Caco-2 (cell line): ENCODE data around the gene SLC35F1. TPM values are rescaled to one million over a fixed set of nuclear protein-coding genes. Genes with fewer than 3 reads are reported as not detected.

Source experiments
- BruUV-seq: library from RNA; stranded (reverse); fragments of 400-500 nt; replicated peaks from 2 replicates; lab custom pipeline; 2021; lab: Mats Ljungman, UMichigan
- CTCF ChIA-PET: fragments of 300-600 bp; sonication (Branson Sonifier 250); formaldehyde crosslinking; loops from one replicate; lab custom pipeline; 2022; ENCODE audit warnings: antibody characterized with exemption; lab: Charles Lee
- POLR2A ChIA-PET: fragments of 300-600 bp; sonication (Branson Sonifier 250); formaldehyde crosslinking; loops from one replicate; lab custom pipeline; 2022; ENCODE audit warnings: antibody characterized with exemption; lab: Charles Lee
- DNase-seq, 2 experiments: peaks; one replicate each; pipeline versions ENCODE4 v3.0.0 to v3.0.0-alpha.2; 2020 to 2022
- H3K27me3 ChIP-seq: replicated peaks from 2 replicates; pipeline ENCODE4 v1.6.0; 2011; ENCODE audit warnings: low read length; ENCODE audit not compliant: control insufficient read depth, insufficient read depth
- H3K36me3 ChIP-seq: 2 replicates; pipeline ENCODE4 v1.5.1; 2011; ENCODE audit warnings: low read length; ENCODE audit not compliant: control insufficient read depth, insufficient read depth
- H3K4me1 ChIP-seq: fragments of 250-450 bp; sonication (Bioruptor Pico); 2 replicates; pipeline ENCODE4 v1.5.1; 2020; ENCODE audit warnings: mild to moderate bottlenecking
- H3K4me3 ChIP-seq: 2 replicates; pipeline ENCODE4 v1.5.1; 2011; ENCODE audit warnings: low read depth, mild to moderate bottlenecking, control low read depth, low read length
- H3K9me3 ChIP-seq: fragments of 250-450 bp; sonication (Bioruptor Pico); 2 replicates; pipeline ENCODE4 v1.5.1; 2020; ENCODE audit warnings: mild to moderate bottlenecking, moderate library complexity
- H3K27ac Mint-ChIP-seq: one replicate; pipeline ENCODE4 v1.8.0; 2022; ENCODE audit warnings: mixed read lengths; ENCODE audit not compliant: unreplicated experiment
- H3K27me3 Mint-ChIP-seq: one replicate; pipeline ENCODE4 v1.8.0; 2022; ENCODE audit warnings: mixed read lengths; ENCODE audit not compliant: insufficient read depth, unreplicated experiment
- H3K36me3 Mint-ChIP-seq: one replicate; pipeline ENCODE4 v1.8.0; 2022; ENCODE audit warnings: mild to moderate bottlenecking, mixed read lengths; ENCODE audit not compliant: insufficient read depth, unreplicated experiment
- H3K4me1 Mint-ChIP-seq: one replicate; pipeline ENCODE4 v1.8.0; 2022; ENCODE audit warnings: low read depth, mixed read lengths; ENCODE audit not compliant: unreplicated experiment
- H3K4me3 Mint-ChIP-seq: one replicate; pipeline ENCODE4 v1.8.0; 2022; ENCODE audit warnings: mild to moderate bottlenecking, moderate library complexity, mixed read lengths; ENCODE audit not compliant: unreplicated experiment
- H3K9me3 Mint-ChIP-seq: one replicate; pipeline ENCODE4 v1.8.0; 2022; ENCODE audit warnings: mixed read lengths; ENCODE audit not compliant: unreplicated experiment
- CTCF ChIP-seq, 2 experiments: fragments of 200-600 bp in 1 of 2; IDR thresholded peaks; 1 replicate in 1 of 2; 2 replicates in 1 of 2; pipeline versions ENCODE4 v1.5.1 to v1.8.0; 2011 to 2022; ENCODE audit warnings: antibody characterized with exemption in 1 of 2, control low read depth in 1 of 2, inconsistent platforms in 1 of 2, low read depth in 1 of 2, low read length in 1 of 2, mild to moderate bottlenecking in 1 of 2, moderate library complexity in 1 of 2; ENCODE audit not compliant: insufficient read depth in 1 of 2, severe bottlenecking in 1 of 2, unreplicated experiment in 1 of 2
- intact Hi-C: fragments of 100-400 bp; cut with micrococcal nuclease; formaldehyde crosslinking; loops from one replicate; pipeline ENCODE4 v1.10.0; 2022; ENCODE audit not compliant: unreplicated experiment
- total RNA-seq: library from RNA; stranded (reverse); gene quantifications from 2 replicates; pipeline ENCODE4 v1.2.3, GENCODE V29; 2022

The SLC35F1 gene
- total RNA-seq, 1 experiment from 2014 or later, result not detected

GRCh38 chr6:118218156-118218555 lies 311.1 kb downstream of the SLC35F1 start:
- BruUV-seq, result no TSS peak
- Mint-ChIP-seq H3K36me3 (no peaks in the 10 kb centered on the region), H3K27me3 (peaks cover 2% of the 10 kb centered on the region), H3K27ac (no peak overlapping the region), H3K9me3 (no peaks in the 10 kb centered on the region), H3K4me1 (no peaks in the 10 kb centered on the region), H3K4me3 (no peak overlapping the region)
- DNase-seq, result no peak
- H3K36me3 ChIP-seq, result no peaks in the 10 kb centered on the region
- no peak overlapping the region for H3K4me3 ChIP-seq
- no peaks in the 10 kb centered on the region for H3K27me3 ChIP-seq
- H3K9me3 ChIP-seq, result no peaks in the 10 kb centered on the region
- no peaks in the 10 kb centered on the region for H3K4me1 ChIP-seq
- ChIA-PET POLR2A (no interaction called here), CTCF (no interaction called here)
- no peak for TF ChIP-seq CTCF (IDR thresholded peaks at IDR 0.05; ENCODE audit: insufficient read depth in 1 of 2, low read depth in 1 of 2, low read length in 1 of 2, severe bottlenecking in 1 of 2, unreplicated experiment in 1 of 2)
- intact Hi-C loops, result no loop called here

GRCh38 chr6:118220429-118221128 lies 313.5 kb downstream of the SLC35F1 start:
- H3K4me1 Mint-ChIP-seq, result no peaks in the 10 kb centered on the region

GRCh38 chr6:118223316-118223715 lies 316.3 kb downstream of the SLC35F1 start:
- Mint-ChIP-seq H3K9me3 (no peaks in the 10 kb centered on the region), H3K27ac (no peak overlapping the region), H3K4me1 (no peaks in the 10 kb centered on the region), H3K36me3 (no peaks in the 10 kb centered on the region), H3K27me3 (no peaks in the 10 kb centered on the region), H3K4me3 (no peak overlapping the region)
- Histone ChIP-seq H3K4me1 (no peaks in the 10 kb centered on the region), H3K36me3 (no peaks in the 10 kb centered on the region), H3K27me3 (no peaks in the 10 kb centered on the region), H3K9me3 (no peaks in the 10 kb centered on the region), H3K4me3 (no peak overlapping the region)
- POLR2A ChIA-PET, result no interaction called here
- TF ChIP-seq CTCF (IDR thresholded peaks at IDR 0.05; ENCODE audit: insufficient read depth in 1 of 2, low read depth in 1 of 2, low read length in 1 of 2, severe bottlenecking in 1 of 2, unreplicated experiment in 1 of 2), result no peak
- no TSS peak for BruUV-seq
- intact Hi-C loops, result no loop called here
- no peak for DNase-seq
- CTCF ChIA-PET, result no interaction called here

More at GRCh38 chr6:118220429-118221128, 313.5 kb downstream of the SLC35F1 start:
- no peak overlapping the region for H3K4me3 ChIP-seq
- CTCF ChIA-PET, result no interaction called here
- BruUV-seq, result no TSS peak
- POLR2A ChIA-PET, result no interaction called here
- Mint-ChIP-seq H3K9me3 (no peaks in the 10 kb centered on the region), H3K36me3 (no peaks in the 10 kb centered on the region), H3K4me3 (no peak overlapping the region), H3K27me3 (peaks cover 2% of the 10 kb centered on the region), H3K27ac (no peak overlapping the region)
- H3K9me3 ChIP-seq, result no peaks in the 10 kb centered on the region
- no peak for TF ChIP-seq CTCF (IDR thresholded peaks at IDR 0.05; ENCODE audit: insufficient read depth in 1 of 2, low read depth in 1 of 2, low read length in 1 of 2, severe bottlenecking in 1 of 2, unreplicated experiment in 1 of 2)
- intact Hi-C loops, result no loop called here
- no peaks in the 10 kb centered on the region for H3K36me3 ChIP-seq
- H3K4me1 ChIP-seq, result no peaks in the 10 kb centered on the region
- DNase-seq, result no peak
- H3K27me3 ChIP-seq, result no peaks in the 10 kb centered on the region
